Kidney (tissue), 14 donors: ENCODE results near the gene LRRC3C. TPM values are rescaled to one million over a fixed set of nuclear protein-coding genes. Genes with fewer than 3 reads are reported as not detected.
"Not testable (repeated sequence)": the region's sequence is repeated elsewhere in the genome, so short reads cannot be mapped to it uniquely, and the experiment has no call there.

Experiments used
- DNase-seq, 5 donors: peaks; one replicate each; pipeline ENCODE4 v3.0.0-alpha.2; 2013 to 2020
- FAIRE-seq: peaks from 2 replicates; lab custom pipeline; 2012; peaks lifted over from hg19 to GRCh38; lab: Jason Lieb, UNC
- H3K27ac ChIP-seq, 2 donors: one replicate each; pipeline ENCODE4 v1.7.0; 2013; ENCODE audit warnings: low read depth in 2 of 2, low read length in 2 of 2, inconsistent platforms in 1 of 2
- H3K27me3 ChIP-seq: one replicate; pipeline ENCODE4 v1.7.1; 2013; ENCODE audit warnings: low read length, inconsistent platforms; ENCODE audit not compliant: control insufficient read depth, insufficient read depth
- H3K36me3 ChIP-seq, 3 donors: one replicate each; pipeline versions ENCODE4 v1.7.0 to v1.7.1; 2013; ENCODE audit warnings: low read length in 3 of 3, control low read depth in 1 of 3, inconsistent platforms in 1 of 3; ENCODE audit not compliant: insufficient read depth in 3 of 3, control insufficient read depth in 2 of 3
- H3K4me1 ChIP-seq, 3 donors: one replicate each; pipeline versions ENCODE4 v1.7.0 to v1.7.1; 2013; ENCODE audit warnings: low read length in 3 of 3, inconsistent platforms in 1 of 3, low read depth in 1 of 3; ENCODE audit not compliant: control insufficient read depth in 2 of 3, insufficient read depth in 2 of 3
- H3K4me3 ChIP-seq, 3 donors: one replicate each; pipeline versions ENCODE4 v1.7.0 to v1.8.1; 2013; ENCODE audit warnings: low read length in 3 of 3, control low read depth in 1 of 3, inconsistent platforms in 1 of 3
- H3K9ac ChIP-seq, 3 donors: one replicate each; pipeline versions ENCODE4 v1.7.0 to v1.7.1; 2013; ENCODE audit warnings: low read length in 3 of 3, control low read depth in 1 of 3, inconsistent platforms in 1 of 3
- H3K9me3 ChIP-seq, 3 donors: one replicate each; pipeline versions ENCODE4 v1.7.0 to v1.7.1; 2013; ENCODE audit warnings: low read length in 3 of 3, control low read depth in 1 of 3, inconsistent platforms in 1 of 3; ENCODE audit not compliant: control insufficient read depth in 2 of 3, insufficient read depth in 1 of 3
- CTCF ChIP-seq: IDR thresholded peaks from 3 replicates; pipeline ENCODE4 v1.5.1; 2012; ENCODE audit warnings: mild to moderate bottlenecking, moderate library complexity, borderline replicate concordance; ENCODE audit not compliant: insufficient read depth; ENCODE audit errors: extremely low read depth
- intact Hi-C: fragments of 100-400 bp; cut with DNase I; formaldehyde crosslinking; loops from one replicate; pipeline ENCODE4 v1.11.1; 2022
- polyA plus RNA-seq: library from polyadenylated mRNA; stranded (reverse); fragments of 350-450 nt; fragmentation: Illumina TruSeq; extraction: RNeasy Lipid Tissue Mini Kit (QIAGEN cat#74804); gene quantifications from one replicate; pipeline ENCODE4 v1.2.3, GENCODE V29; 2014; ENCODE audit warnings: low read depth, low replicate concordance; ENCODE audit not compliant: insufficient read depth
- total RNA-seq: library from RNA; stranded (reverse); fragmentation: NEBNext Ultra II Directional; extraction: Animal tissue kit (Norgen Biotek cat#: 25700); gene quantifications from one replicate; pipeline ENCODE4 v1.2.1, GENCODE V29; 2021
- donor health status: control.
- donor health status: control.
- donor health status: control.
- donor health status: control.
- donor health status: control.
- donor health status: DM: yes; HTN: yes; CAD: no.
- donor health status: Normal renal cell carcinoma (clear cell type).

The LRRC3C gene
- total and polyA plus RNA-seq, 2 donors from 2014 or later, result not detected

DNA sequence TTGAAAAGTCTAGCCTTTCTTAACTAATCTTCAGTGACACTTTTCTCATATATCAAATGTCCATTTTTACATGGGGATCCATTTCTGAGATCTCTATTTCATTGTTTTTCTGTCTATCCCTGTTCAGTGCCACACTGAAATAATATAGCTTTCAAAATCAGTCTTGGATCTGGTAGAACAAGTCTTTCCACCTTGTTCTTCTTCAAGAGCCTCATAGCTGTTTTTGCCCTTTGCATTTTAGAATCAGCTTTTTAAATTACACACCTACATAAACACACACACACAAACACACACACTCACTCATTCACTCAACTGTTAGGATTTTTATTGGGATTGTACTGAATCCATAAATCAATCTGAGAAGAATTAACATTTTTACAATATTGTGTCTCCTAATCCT lies 28.3 kb upstream of the LRRC3C start:
- H3K36me3 ChIP-seq, result peaks cover 0 to 3% (median 0%) of the 10 kb centered on the region in 3 donors
- H3K27me3 ChIP-seq, result no peaks in the 10 kb centered on the region
- H3K4me1 ChIP-seq, result no peaks in the 10 kb centered on the region
- H3K9me3 ChIP-seq, result no peaks in the 10 kb centered on the region
- no peak overlapping the region for H3K4me3 ChIP-seq
- no peak overlapping the region for H3K9ac ChIP-seq
- FAIRE-seq (no peak), DNase-seq (no peak)
- H3K27ac ChIP-seq, result no peak overlapping the region
- intact Hi-C loops, result no loop called here
- TF ChIP-seq CTCF, result no peak

DNA sequence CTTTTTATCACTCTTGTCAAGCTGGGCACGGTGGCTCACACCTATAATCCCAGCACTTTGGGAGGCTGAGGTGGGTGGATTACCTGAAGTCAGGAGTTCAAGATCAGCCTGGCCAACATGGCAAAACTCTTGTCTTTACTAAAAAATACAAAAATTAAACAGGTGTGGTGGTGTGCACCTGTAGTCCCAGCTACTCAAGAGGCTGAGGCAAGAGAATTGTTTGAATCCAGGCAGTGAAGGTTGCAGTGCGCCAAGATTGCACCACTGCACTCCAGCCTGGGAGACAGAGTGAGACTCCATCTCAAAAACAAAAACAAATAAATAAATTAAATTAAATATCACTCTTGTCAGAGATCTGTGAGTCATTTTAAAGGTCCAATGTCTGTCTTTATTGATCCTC lies 25.5 kb upstream of the LRRC3C start:
- H3K27ac ChIP-seq, H3K36me3 ChIP-seq, H3K9ac ChIP-seq, H3K4me1 ChIP-seq, H3K9me3 ChIP-seq, H3K27me3 ChIP-seq, FAIRE-seq, H3K4me3 ChIP-seq, intact Hi-C loops, DNase-seq: not testable (repeated sequence)

GRCh38 chr17:39903158-39903884 lies 24.2 kb upstream of the LRRC3C start:
- DNase-seq (no peak), FAIRE-seq (no peak)
- no peak overlapping the region for H3K4me3 ChIP-seq
- H3K9me3 ChIP-seq, result no peaks in the 10 kb centered on the region
- intact Hi-C loops, result no loop called here
- H3K9ac ChIP-seq, result no peak overlapping the region
- no peak for TF ChIP-seq CTCF
- H3K27ac ChIP-seq, result no peak overlapping the region
- no peaks in the 10 kb centered on the region for H3K27me3 ChIP-seq
- peaks cover 0 to 3% (median 0%) of the 10 kb centered on the region in 3 donors for H3K36me3 ChIP-seq
- no peaks in the 10 kb centered on the region for H3K4me1 ChIP-seq

DNA sequence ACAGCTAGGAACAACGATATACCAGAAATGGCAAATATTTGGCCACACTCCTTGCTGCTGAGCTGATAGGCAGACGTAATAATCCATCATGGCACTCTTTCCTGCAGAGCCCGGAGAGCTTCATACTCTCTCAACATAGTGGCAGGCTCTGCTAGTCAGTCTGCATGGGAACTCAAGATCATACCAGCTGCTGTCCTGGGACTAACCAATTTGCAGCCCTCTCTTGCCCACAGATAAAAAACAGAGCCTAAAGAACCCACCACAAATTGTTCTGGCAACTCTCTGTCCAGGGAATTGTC lies 22.6 kb upstream of the LRRC3C start:
- intact Hi-C loops, result no loop called here
- DNase-seq (no peak), FAIRE-seq (no peak)
- Histone ChIP-seq H3K4me3 (no peak overlapping the region), H3K9ac (no peak overlapping the region), H3K4me1 (no peaks in the 10 kb centered on the region), H3K36me3 (peaks cover 0 to 3% (median 0%) of the 10 kb centered on the region in 3 donors), H3K27ac (no peak overlapping the region), H3K9me3 (no peaks in the 10 kb centered on the region), H3K27me3 (no peaks in the 10 kb centered on the region)
- TF ChIP-seq CTCF, result no peak
